ENCODE results near the gene IFNW1. TPM values are rescaled to one million over a fixed set of nuclear protein-coding genes. Genes with fewer than 3 reads are reported as not detected.

Gene IFNW1
- total and polyA plus RNA-seq, 10 of the 15 experiments (the other 5 are each of a cell fraction or from before 2014, with no cell fraction given): 0.06 to 0.11 (median 0.09) TPM; not detected in 7

- POLR2A ChIA-PET: interaction anchor here (0.6 to 1.1 kb wide), 3 partner anchors 64 to 1428 kb away, joined by 3 to 5 read pairs (median 4); partner anchors contain the start of gene HACD4
- no peak for ATAC-seq
- SMC1A ChIA-PET (ENCODE audit: uncharacterized antibody, unreplicated experiment): interaction anchor here (0.7 to 2.9 kb wide), 8 partner anchors 10 to 107 kb away, joined by 3 to 11 read pairs (median 6); partner anchors contain the start of gene IFNB1
- H4K20me1 ChIP-seq (ENCODE audit: control insufficient read depth, insufficient read depth): no peaks in the 10 kb centered on the region
- FAIRE-seq: no peak
- H3K9me3 ChIP-seq (replicated peaks; ENCODE audit: control insufficient read depth, insufficient read depth, low read length): no peaks in the 10 kb centered on the region; the same call in 2 of the 3 replicates
- no peaks in the 10 kb centered on the region for H3K36me3 ChIP-seq (ENCODE audit: control insufficient read depth in 2 of 2, insufficient read depth in 2 of 2, low read length in 1 of 2)
- DNase-seq (ENCODE audit: low read depth, low spot score): no peak
- no peak overlapping the region for H3K9ac ChIP-seq (ENCODE audit: control insufficient read depth, insufficient read depth, low read length)
- RAD21 ChIA-PET (ENCODE audit: unreplicated experiment): interaction anchor here (0.8 to 1.8 kb wide), 4 partner anchors 10 to 1169 kb away, joined by 3 to 5 read pairs (median 4); no protein-coding TSS in a partner anchor
- H3K4me3 ChIP-seq: no peak overlapping the region
- intact Hi-C loops (cut with micrococcal nuclease; ENCODE audit: unreplicated experiment): no loop called here
- H3K27ac ChIP-seq (ENCODE audit: control insufficient read depth, insufficient read depth): no peak overlapping the region
- no TSS peak for BruUV-seq (replicated peaks)
- peaks cover 6% of the 10 kb centered on the region for H3K4me1 ChIP-seq (ENCODE audit: control insufficient read depth, insufficient read depth, low read length)
- no peaks in the 10 kb centered on the region for H3K27me3 ChIP-seq (replicated peaks in 1 of 2; ENCODE audit: control insufficient read depth in 2 of 2, insufficient read depth in 2 of 2, low read length in 1 of 2)
- no peak overlapping the region for H3K4me2 ChIP-seq (ENCODE audit: control insufficient read depth, insufficient read depth)
- no peak for TF ChIP-seq CTCF (IDR thresholded peaks at IDR 0.05 in 2 of 3, conservative IDR thresholded peaks at IDR 0.05 in 1 of 3; ENCODE audit: control insufficient read depth in 2 of 3, extremely low read depth in 1 of 3, insufficient read depth in 1 of 3, low read depth in 3 of 3, low read length in 3 of 3)
- TF ChIP-seq ZZZ3 (IDR thresholded peaks at IDR 0.05; ENCODE audit: control insufficient read depth, insufficient read length, low read depth): no peak
- TF ChIP-seq, protein P1, sequence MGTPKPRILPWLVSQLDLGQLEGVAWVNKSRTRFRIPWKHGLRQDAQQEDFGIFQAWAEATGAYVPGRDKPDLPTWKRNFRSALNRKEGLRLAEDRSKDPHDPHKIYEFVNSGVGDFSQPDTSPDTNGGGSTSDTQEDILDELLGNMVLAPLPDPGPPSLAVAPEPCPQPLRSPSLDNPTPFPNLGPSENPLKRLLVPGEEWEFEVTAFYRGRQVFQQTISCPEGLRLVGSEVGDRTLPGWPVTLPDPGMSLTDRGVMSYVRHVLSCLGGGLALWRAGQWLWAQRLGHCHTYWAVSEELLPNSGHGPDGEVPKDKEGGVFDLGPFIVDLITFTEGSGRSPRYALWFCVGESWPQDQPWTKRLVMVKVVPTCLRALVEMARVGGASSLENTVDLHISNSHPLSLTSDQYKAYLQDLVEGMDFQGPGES (IDR thresholded peaks at IDR 0.05): no peak
- no peak for TF ChIP-seq STAT1 (conservative IDR thresholded peaks at IDR 0.05)
- TF ChIP-seq, protein P2, sequence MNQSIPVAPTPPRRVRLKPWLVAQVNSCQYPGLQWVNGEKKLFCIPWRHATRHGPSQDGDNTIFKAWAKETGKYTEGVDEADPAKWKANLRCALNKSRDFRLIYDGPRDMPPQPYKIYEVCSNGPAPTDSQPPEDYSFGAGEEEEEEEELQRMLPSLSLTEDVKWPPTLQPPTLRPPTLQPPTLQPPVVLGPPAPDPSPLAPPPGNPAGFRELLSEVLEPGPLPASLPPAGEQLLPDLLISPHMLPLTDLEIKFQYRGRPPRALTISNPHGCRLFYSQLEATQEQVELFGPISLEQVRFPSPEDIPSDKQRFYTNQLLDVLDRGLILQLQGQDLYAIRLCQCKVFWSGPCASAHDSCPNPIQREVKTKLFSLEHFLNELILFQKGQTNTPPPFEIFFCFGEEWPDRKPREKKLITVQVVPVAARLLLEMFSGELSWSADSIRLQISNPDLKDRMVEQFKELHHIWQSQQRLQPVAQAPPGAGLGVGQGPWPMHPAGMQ (IDR thresholded peaks at IDR 0.05; ENCODE audit: borderline replicate concordance): no peak
- no peak for TF ChIP-seq BCL3 (IDR thresholded peaks at IDR 0.05; ENCODE audit: borderline replicate concordance, insufficient read depth, low read depth, low read length, poor library complexity, severe bottlenecking)
- no peak for TF ChIP-seq RELA (IDR thresholded peaks at IDR 0.05; ENCODE audit: borderline replicate concordance, partially characterized antibody)
- no peak for TF ChIP-seq POLR2A (IDR thresholded peaks at IDR 0.05; ENCODE audit: low read depth, low read length)
- TF ChIP-seq TCF3 (IDR thresholded peaks at IDR 0.05; ENCODE audit: borderline replicate concordance, insufficient read depth, low read depth, low read length): no peak
- no peaks in the 10 kb centered on the region for H3K79me2 ChIP-seq (ENCODE audit: control insufficient read depth, insufficient read depth, low read length)
- in situ Hi-C loops (cut with MboI): no loop called here
- no peak overlapping the region for H2AFZ ChIP-seq (ENCODE audit: control insufficient read depth, low read depth, low read length)
- CTCF ChIA-PET: interaction anchor here (1.0 to 1.9 kb wide), 7 partner anchors 9 to 301 kb away, joined by 3 to 12 read pairs (median 4); no protein-coding TSS in a partner anchor
Observed at GRCh38 chr9:21095561-21095960, 46.1 kb downstream of the IFNW1 start.

Measured in GM12878 (cell line).